ENCODE measurements around the gene LCN10. TPM values are rescaled to one million over a fixed set of nuclear protein-coding genes. Genes with fewer than 3 reads are reported as not detected.
"Not testable (repeated sequence)": the region's sequence is repeated elsewhere in the genome, so short reads cannot be mapped to it uniquely, and the experiment has no call there.

LCN10 gene
- total RNA-seq = 2.5 TPM
- long read RNA-seq = 0 reads

DNA sequence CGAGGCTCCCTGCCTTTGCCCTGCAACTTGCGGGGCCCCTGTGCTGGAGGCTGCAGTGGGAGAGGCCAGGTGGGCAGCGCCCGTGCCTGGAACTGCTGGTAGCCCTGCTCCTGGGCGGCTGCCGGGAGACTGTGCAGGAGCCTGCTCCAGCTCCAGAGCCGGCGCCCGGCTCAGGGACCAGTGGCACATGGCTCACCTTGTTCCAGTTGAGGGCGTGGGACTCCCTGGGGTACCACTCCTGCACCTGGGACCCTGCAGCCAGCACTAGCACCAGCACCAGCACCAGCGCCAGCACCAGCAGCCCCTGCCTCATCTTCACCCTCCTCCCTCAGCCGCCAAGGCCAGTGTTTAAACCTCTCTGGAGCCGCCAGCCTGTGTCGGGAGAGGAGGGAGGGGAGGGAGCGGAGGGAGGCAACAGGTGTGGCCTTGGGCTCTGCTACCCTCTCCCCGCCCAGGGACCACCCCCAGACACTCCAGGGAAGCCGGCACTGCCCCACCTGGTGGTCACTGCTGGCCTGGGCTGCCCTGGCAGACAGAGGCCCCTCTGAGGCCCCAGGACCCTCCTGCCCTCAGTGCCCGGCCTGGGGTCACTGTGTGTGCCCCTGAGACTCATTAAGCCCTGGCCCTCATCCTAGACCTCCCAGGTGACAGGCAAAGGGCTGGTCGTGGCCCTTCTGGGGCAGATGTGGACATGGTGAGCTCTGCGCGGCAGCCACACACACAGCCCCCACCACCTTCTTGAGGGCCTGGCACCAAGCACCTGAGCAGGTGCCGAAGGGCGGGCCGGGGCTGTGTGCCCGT, at the start of gene LCN10:
Gene LCN10 (minus strand): TSS at position 350 of the 801 bp plus-strand sequence. CDS start 37 bp downstream, at position 313.
- Histone ChIP-seq H3K36me3 (no peaks in the 10 kb centered on the region), H3K27ac (no peak within 1 kb of the TSS), H3K27me3 (ENCODE audit: low read depth) (peaks cover 38% of the 10 kb centered on the region), H3K4me1 (peaks cover 23% of the 10 kb centered on the region), H3K4me3 (peak within 1 kb of the TSS; percentile 29), H3K9me3 (no peaks in the 10 kb centered on the region)
- ATAC-seq (peak; percentile 18 to 26), DNase-seq (no peak)
- intact Hi-C loops (cut with DNase I) = no loop called here
- TF ChIP-seq, protein P1, sequence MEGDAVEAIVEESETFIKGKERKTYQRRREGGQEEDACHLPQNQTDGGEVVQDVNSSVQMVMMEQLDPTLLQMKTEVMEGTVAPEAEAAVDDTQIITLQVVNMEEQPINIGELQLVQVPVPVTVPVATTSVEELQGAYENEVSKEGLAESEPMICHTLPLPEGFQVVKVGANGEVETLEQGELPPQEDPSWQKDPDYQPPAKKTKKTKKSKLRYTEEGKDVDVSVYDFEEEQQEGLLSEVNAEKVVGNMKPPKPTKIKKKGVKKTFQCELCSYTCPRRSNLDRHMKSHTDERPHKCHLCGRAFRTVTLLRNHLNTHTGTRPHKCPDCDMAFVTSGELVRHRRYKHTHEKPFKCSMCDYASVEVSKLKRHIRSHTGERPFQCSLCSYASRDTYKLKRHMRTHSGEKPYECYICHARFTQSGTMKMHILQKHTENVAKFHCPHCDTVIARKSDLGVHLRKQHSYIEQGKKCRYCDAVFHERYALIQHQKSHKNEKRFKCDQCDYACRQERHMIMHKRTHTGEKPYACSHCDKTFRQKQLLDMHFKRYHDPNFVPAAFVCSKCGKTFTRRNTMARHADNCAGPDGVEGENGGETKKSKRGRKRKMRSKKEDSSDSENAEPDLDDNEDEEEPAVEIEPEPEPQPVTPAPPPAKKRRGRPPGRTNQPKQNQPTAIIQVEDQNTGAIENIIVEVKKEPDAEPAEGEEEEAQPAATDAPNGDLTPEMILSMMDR (IDR thresholded peaks at IDR 0.05) = peak; percentile 36

DNA sequence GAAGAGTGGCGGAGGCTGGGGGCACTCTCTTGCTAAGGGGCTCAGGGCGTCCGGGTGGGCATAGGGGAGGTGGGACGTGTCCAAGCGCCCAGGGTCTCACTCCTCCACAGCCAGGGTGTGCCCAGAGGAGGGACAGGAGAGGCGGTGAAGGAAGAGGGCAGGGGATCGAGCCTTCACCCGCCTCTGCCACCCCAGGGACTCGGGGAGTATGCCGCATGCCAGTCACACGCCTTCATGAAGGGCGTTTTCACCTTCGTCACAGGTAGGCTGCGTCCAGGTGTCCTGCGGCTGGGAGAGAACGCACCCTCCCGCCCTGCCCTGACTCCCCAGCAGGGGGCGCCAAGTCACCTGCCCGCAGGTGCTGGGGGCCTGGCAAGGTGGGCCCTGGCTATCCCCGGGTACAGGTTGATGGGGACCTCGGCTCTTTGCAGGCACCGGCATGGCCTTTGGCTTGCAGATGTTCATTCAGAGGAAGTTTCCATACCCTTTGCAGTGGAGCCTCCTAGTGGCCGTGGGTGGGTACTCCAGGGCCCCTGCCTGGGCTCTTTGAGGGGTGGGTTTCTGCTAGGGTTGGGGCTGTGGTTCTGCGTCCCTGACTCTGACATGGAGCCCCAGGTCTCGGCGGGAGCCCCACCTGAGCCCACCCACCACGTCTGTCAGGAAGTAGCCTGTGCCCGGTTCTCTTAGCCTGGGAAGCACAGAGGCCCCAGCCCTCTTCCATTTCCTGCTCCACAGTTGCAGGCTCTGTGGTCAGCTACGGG, 49.0 kb upstream of the LCN10 start:
- peak; percentile 61 to 71 for ATAC-seq
- peak overlapping the region; percentile 85 for H3K4me3 ChIP-seq

DNA sequence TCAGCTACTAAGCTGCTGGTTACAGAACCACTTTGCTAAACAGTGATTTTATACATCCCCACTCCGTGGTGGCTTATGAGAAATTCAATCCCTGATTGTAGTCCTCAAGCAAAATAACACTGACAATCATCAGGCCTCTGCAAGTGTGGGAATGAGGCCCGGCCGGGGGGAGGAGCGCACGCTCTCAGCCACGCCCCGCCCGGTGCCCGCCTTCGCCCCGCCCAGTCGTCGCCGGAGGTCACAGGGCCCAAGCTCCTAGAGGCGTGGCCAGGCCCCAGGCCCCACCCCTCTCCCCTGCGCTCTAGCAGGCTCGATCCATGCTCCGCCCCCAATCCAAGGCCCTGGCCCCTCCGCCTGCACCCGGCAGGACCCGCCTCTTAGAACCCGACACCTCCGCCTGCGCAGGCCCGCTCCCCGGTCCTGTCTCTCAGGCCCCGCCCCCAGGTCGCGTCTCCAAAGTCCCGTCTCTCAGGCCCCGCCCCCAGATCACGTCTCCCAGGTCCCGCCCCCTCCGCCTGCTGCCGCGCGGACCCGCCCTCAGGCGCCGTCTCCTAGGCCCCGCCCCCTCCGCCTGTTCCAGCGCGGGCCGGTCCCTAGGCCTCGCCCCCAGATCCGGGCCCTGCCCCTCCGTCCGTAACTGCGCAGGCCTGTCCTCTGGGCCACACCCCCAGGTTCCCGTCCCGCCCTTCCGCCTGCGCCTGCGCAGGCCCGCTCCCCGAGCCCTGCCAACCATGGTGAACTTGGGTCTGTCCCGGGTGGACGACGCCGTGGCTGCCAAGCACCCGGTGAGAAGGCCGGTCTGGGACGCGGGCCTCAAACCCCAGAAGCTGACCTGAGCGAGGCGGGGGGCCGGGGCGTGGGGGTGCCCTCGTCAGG, 48.1 kb upstream of the LCN10 start, which contains the start of gene TMEM141:
Gene TMEM141 (plus strand): TSS at position 705 of the 876 bp plus-strand sequence. CDS start 27 bp downstream, at position 732.
- H3K27ac ChIP-seq = peak within 1 kb of the TSS; percentile 96

More for the DNA sequence above, 49.0 kb upstream of the LCN10 start:
- intact Hi-C loops (cut with DNase I) = no loop called here
- TF ChIP-seq, protein P1 (IDR thresholded peaks at IDR 0.05) = peak; percentile 90
- H3K36me3 ChIP-seq = peaks cover 12% of the 10 kb centered on the region
- H3K27ac ChIP-seq = peak overlapping the region; percentile 96
- peaks cover 33% of the 10 kb centered on the region for H3K4me1 ChIP-seq
- peak; percentile 84 for DNase-seq
- no peaks in the 10 kb centered on the region for H3K27me3 ChIP-seq (ENCODE audit: low read depth)
- no peaks in the 10 kb centered on the region for H3K9me3 ChIP-seq

DNA sequence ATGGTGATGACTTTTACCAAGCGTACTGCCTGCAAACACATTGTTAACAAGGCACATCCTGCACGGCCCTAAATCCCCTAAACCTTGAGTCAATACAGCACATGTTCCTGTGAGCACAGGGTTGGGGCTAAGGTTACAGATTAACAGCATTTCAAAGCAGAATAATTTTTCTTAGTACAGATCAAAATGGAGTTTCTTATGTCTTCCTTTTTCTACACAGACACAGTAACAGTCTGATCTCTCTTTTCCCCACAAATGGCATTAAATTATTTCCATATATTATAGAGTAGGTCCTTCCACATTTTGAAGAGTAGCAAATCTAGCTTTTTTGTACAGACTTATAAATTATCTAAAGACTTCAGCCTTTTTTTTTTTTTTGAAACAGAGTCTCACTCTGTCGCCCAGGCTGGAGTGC, 46.8 kb upstream of the LCN10 start:
- Histone ChIP-seq H3K9me3 (no peaks in the 10 kb centered on the region), H3K27me3 (ENCODE audit: low read depth) (no peaks in the 10 kb centered on the region), H3K4me1 (peaks cover 33% of the 10 kb centered on the region), H3K4me3 (no peak overlapping the region), H3K27ac (no peak overlapping the region), H3K36me3 (peaks cover 12% of the 10 kb centered on the region)
- DNase-seq (no peak), ATAC-seq (no peak)
- intact Hi-C loops (cut with DNase I) = no loop called here
- TF ChIP-seq, protein P1 (IDR thresholded peaks at IDR 0.05) = no peak

More for the DNA sequence above, 48.1 kb upstream of the LCN10 start, which contains the start of gene TMEM141:
- H3K4me3 ChIP-seq = peak within 1 kb of the TSS; percentile 85
- ATAC-seq = peak; percentile 96 to 97
- H3K27me3 ChIP-seq (ENCODE audit: low read depth) = no peaks in the 10 kb centered on the region
- DNase-seq = peak; percentile 100
- peaks cover 33% of the 10 kb centered on the region for H3K4me1 ChIP-seq
- intact Hi-C loops (cut with DNase I) = no loop called here
- TF ChIP-seq, protein P1 (IDR thresholded peaks at IDR 0.05) = no peak
- peaks cover 12% of the 10 kb centered on the region for H3K36me3 ChIP-seq
- no peaks in the 10 kb centered on the region for H3K9me3 ChIP-seq

DNA sequence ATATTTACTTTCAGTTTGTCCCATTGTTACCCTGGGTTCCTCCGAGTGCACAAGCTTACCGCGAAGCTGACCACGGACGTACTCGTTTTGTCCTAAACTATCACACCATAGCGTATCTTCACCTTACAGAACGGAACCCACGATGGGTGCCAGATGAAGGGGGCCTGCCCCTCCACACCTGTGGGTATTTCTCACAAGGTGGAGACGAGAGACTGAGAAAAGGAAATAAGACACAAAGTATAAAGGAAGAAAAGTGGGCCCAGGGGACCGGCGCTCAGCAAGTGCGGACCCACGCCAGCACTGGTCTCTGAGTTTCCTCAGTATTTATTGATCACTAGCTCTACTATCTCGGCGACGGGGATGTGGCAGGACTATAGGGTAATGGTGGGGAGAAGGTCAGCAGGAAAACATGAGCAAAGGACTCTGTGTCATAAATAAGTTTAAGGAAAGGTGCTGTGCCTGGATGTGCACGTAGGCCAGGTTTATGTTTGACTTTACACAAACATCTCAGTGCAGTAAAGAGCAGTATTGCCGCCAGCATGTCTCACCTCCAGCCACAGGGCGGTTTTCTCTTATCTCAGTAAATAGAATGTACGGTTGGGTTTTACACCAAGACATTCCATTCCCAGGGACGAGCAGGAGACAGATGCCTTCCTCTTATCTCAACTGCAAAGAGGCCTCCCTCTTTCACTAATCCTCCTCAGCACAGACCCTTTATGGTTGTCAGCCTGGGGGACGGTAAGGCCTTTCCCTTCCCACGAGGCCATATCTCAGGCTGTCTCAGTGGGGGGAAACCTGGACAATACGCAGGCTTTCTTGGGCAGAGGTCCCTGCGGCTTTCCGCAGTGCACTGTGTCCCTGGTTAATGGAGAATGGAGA, 46.1 kb upstream of the LCN10 start:
- H3K27me3 ChIP-seq (ENCODE audit: low read depth); intact Hi-C loops (cut with DNase I); ATAC-seq; H3K9me3 ChIP-seq; DNase-seq; H3K27ac ChIP-seq; H3K4me3 ChIP-seq: not testable (repeated sequence)
- Histone ChIP-seq H3K36me3 (peaks cover 12% of the 10 kb centered on the region), H3K4me1 (peaks cover 33% of the 10 kb centered on the region)

Data from lower lobe of right lung (tissue), 2 donors.